NCI-H226 (cell line): ENCODE data around the gene RIC8A.

Source experiments
- DNase-seq: peaks from one replicate; pipeline ENCODE4 v3.0.0-alpha.2; 2015

The RIC8A gene

GRCh38 chr11:204587-205109, 2.9 kb upstream of the RIC8A start:
- DNase-seq: no peak

- no peak for DNase-seq
Observed at GRCh38 chr11:205221-206001, 2.1 kb upstream of the RIC8A start.

- no peak for DNase-seq
Observed at GRCh38 chr11:206002-206384, 1.5 kb upstream of the RIC8A start.

- no peak for DNase-seq
Observed at GRCh38 chr11:206526-207207, 841 bp upstream of the RIC8A start.

- DNase-seq: peak; percentile 12
Observed at GRCh38 chr11:207863-208180, 314 bp downstream of the RIC8A start.

- peak; percentile 77 for DNase-seq
Observed at GRCh38 chr11:208181-208916, 841 bp downstream of the RIC8A start.

GRCh38 chr11:208917-209260, 1.4 kb downstream of the RIC8A start:
- DNase-seq: no peak

GRCh38 chr11:209275-210121, 2.0 kb downstream of the RIC8A start:
- no peak for DNase-seq

GRCh38 chr11:210122-210802, 2.8 kb downstream of the RIC8A start:
- DNase-seq: peak; percentile 76

- no peak for DNase-seq
Observed at GRCh38 chr11:210803-211180, 3.3 kb downstream of the RIC8A start.

GRCh38 chr11:211295-211694, 3.8 kb downstream of the RIC8A start:
- no peak for DNase-seq

- no peak for DNase-seq
Observed at GRCh38 chr11:211741-212140, 4.2 kb downstream of the RIC8A start.

GRCh38 chr11:212150-213100, 4.9 kb downstream of the RIC8A start:
- no peak for DNase-seq

- DNase-seq: no peak
Observed at GRCh38 chr11:213111-213510, 5.6 kb downstream of the RIC8A start.

- DNase-seq: no peak
Observed at GRCh38 chr11:214083-214482, 6.6 kb downstream of the RIC8A start.

- DNase-seq: no peak
Observed at GRCh38 chr11:215581-216037, 8.1 kb downstream of the RIC8A start.

- DNase-seq: no peak
Observed at GRCh38 chr11:216081-216974, 8.8 kb downstream of the RIC8A start.

- DNase-seq: no peak
Observed at GRCh38 chr11:217704-218103, 10.2 kb downstream of the RIC8A start.

- no peak for DNase-seq
Observed at GRCh38 chr11:218815-219593, 11.5 kb downstream of the RIC8A start.
